HG02885 (cell line): ENCODE data around the gene TMEM151B.
A peak's percentile ranks its signal among the peaks of the same experiment; 100 is the strongest.

Source experiments
- ATAC-seq: cut with Tn5 transposase; IDR thresholded peaks from one replicate; pipeline ENCODE4 v1.9.1; 2021; ENCODE audit warnings: mild to moderate bottlenecking; ENCODE audit not compliant: unreplicated experiment, poor library complexity

The TMEM151B gene

GRCh38 chr6:44232676-44233566 is 37.3 kb upstream of the TMEM151B start:
- ATAC-seq: no peak

GRCh38 chr6:44233567-44234100 is 36.6 kb upstream of the TMEM151B start:
- ATAC-seq: no peak

GRCh38 chr6:44234101-44235025 is 35.9 kb upstream of the TMEM151B start:
- no peak for ATAC-seq

GRCh38 chr6:44235269-44235668 is 35.0 kb upstream of the TMEM151B start:
- no peak for ATAC-seq

GRCh38 chr6:44235891-44236516 is 34.2 kb upstream of the TMEM151B start:
- no peak for ATAC-seq

GRCh38 chr6:44237021-44237812 is 33.0 kb upstream of the TMEM151B start:
- ATAC-seq: peak; percentile 59

- peak; percentile 88 for ATAC-seq
Observed at GRCh38 chr6:44237813-44238433, 32.3 kb upstream of the TMEM151B start.

- no peak for ATAC-seq
Observed at GRCh38 chr6:44238687-44239350, 31.4 kb upstream of the TMEM151B start.

GRCh38 chr6:44243345-44243744 is 26.9 kb upstream of the TMEM151B start:
- ATAC-seq: no peak

- no peak for ATAC-seq
Observed at GRCh38 chr6:44245391-44245911, 24.8 kb upstream of the TMEM151B start.

- peak; percentile 62 for ATAC-seq
Observed at GRCh38 chr6:44245912-44246662, 24.2 kb upstream of the TMEM151B start.

- ATAC-seq: peak; percentile 66
Observed at GRCh38 chr6:44246663-44247337, 23.4 kb upstream of the TMEM151B start, which contains the start of gene HSP90AB1. Gene HSP90AB1 (plus strand): TSS chr6:44247101. CDS start chr6:44248630, 1,529 bp downstream.

GRCh38 chr6:44247338-44248302 is 22.6 kb upstream of the TMEM151B start:
- ATAC-seq: peak; percentile 28

GRCh38 chr6:44248579-44248978 is 21.7 kb upstream of the TMEM151B start:
- ATAC-seq: no peak

- no peak for ATAC-seq
Observed at GRCh38 chr6:44249082-44249748, 21.0 kb upstream of the TMEM151B start.
